ENCODE results near the gene FCN1. TPM values are rescaled to one million over a fixed set of nuclear protein-coding genes. Genes with fewer than 3 reads are reported as not detected.

FCN1 gene
- total and polyA plus RNA-seq, 2 of the 8 experiments (the other 6 are each of a cell fraction or from before 2014, with no cell fraction given) = not detected

GRCh38 chr9:134947265-134947955, 29.7 kb upstream of the FCN1 start:
- no peak for DNase-seq (ENCODE audit: low read depth in 1 of 2, low spot score in 2 of 2)
- Histone ChIP-seq H3K56ac (replicated peaks; ENCODE audit: insufficient read length, low read depth, low read length) (no peak overlapping the region), H3K9ac (replicated peaks in 1 of 4; ENCODE audit: extremely low read depth in 1 of 4, low read depth in 3 of 4, low read length in 3 of 4) (no peak overlapping the region), H3K27me3 (replicated peaks in 1 of 4; ENCODE audit: control insufficient read depth in 3 of 4, extremely low read depth in 1 of 4, insufficient read depth in 3 of 4, low read length in 3 of 4) (no peaks in the 10 kb centered on the region; a peak in 1 of 7 replicates), H2BK20ac (ENCODE audit: low read length) (no peak overlapping the region), H2BK15ac (ENCODE audit: low read length) (no peak overlapping the region), H3K4me1 (replicated peaks in 1 of 4; ENCODE audit: control insufficient read depth in 3 of 4, insufficient read depth in 4 of 4, low read length in 3 of 4) (peaks cover 0 to 8% (median 3%) of the 10 kb centered on the region in 4 experiments; a peak in 3 of 7 replicates), H3K4me2 (ENCODE audit: insufficient read depth in 1 of 2, low read depth in 2 of 2, low read length in 2 of 2) (no peak overlapping the region), H3K9me3 (ENCODE audit: insufficient read depth in 2 of 2, low read depth in 1 of 2, low read length in 1 of 2) (no peaks in the 10 kb centered on the region; a peak in 1 of 4 replicates), H3K23ac (ENCODE audit: insufficient read length) (no peak overlapping the region), H2AFZ (ENCODE audit: low read length) (no peak overlapping the region), H2BK5ac (ENCODE audit: low read depth, low read length) (no peak overlapping the region), H3K23me2 (ENCODE audit: low read depth, low read length) (peaks cover 6% of the 10 kb centered on the region; the same call in 1 of the 2 replicates), H4K5ac (ENCODE audit: insufficient read length, low read depth, low read length) (no peak overlapping the region), H2BK120ac (replicated peaks; ENCODE audit: low read depth, low read length) (no peak overlapping the region), H3K18ac (ENCODE audit: extremely low read depth, low read length) (no peak overlapping the region), H3K4ac (replicated peaks; ENCODE audit: insufficient read length, low read depth, low read length) (no peak overlapping the region), H3K27ac (ENCODE audit: low read depth, low read length) (no peak overlapping the region), H4K20me1 (replicated peaks in 1 of 2; ENCODE audit: control insufficient read depth in 1 of 2, insufficient read depth in 2 of 2, low read length in 2 of 2) (peaks cover 0 to 4% of the 10 kb centered on the region in 2 experiments), H2AK5ac (ENCODE audit: low read depth, low read length) (no peak overlapping the region), H3K79me2 (ENCODE audit: control insufficient read depth in 1 of 2, insufficient read depth in 2 of 2, low read length in 2 of 2) (no peaks in the 10 kb centered on the region), H3K36me3 (ENCODE audit: control insufficient read depth in 2 of 4, insufficient read depth in 4 of 4, low read length in 3 of 4) (no peaks in the 10 kb centered on the region), H4K91ac (replicated peaks; ENCODE audit: insufficient read length, low read length) (no peak overlapping the region), H4K8ac (ENCODE audit: extremely low read depth, insufficient read depth, low read length) (peak overlapping the region; percentile 15; the same call in 1 of the 2 replicates), H3K4me3 (ENCODE audit: extremely low read depth in 1 of 4, insufficient read depth in 2 of 4, low read depth in 3 of 4, low read length in 4 of 4) (no peak overlapping the region), H3K14ac (ENCODE audit: insufficient read length) (no peak overlapping the region), H3K79me1 (ENCODE audit: low read depth, low read length) (no peaks in the 10 kb centered on the region), H2BK12ac (ENCODE audit: low read depth, low read length) (no peak overlapping the region)
- TF ChIP-seq MAX (IDR thresholded peaks at IDR 0.05) = no peak
- TF ChIP-seq JUN (IDR thresholded peaks at IDR 0.05; ENCODE audit: low read depth, low read length) = no peak
- TF ChIP-seq SRF (IDR thresholded peaks at IDR 0.05; ENCODE audit: low read depth, low read length) = no peak
- no peak for TF ChIP-seq RNF2 (IDR thresholded peaks at IDR 0.05; ENCODE audit: borderline replicate concordance, low read depth, low read length, missing control alignments, poor library complexity, severe bottlenecking)
- TF ChIP-seq CBX8 (IDR thresholded peaks at IDR 0.05; ENCODE audit: borderline replicate concordance, low read depth, low read length) = no peak
- TF ChIP-seq POU5F1 (IDR thresholded peaks at IDR 0.05; ENCODE audit: low read depth, low read length) = no peak
- TF ChIP-seq FOSL1 (IDR thresholded peaks at IDR 0.05; ENCODE audit: insufficient read depth, low read depth, low read length) = no peak
- WGBS, 2 experiments (ENCODE audit: extremely low coverage in 1 of 2, insufficient coverage in 1 of 2, insufficient read length in 1 of 2, insufficient replicate concordance in 2 of 2, low coverage in 1 of 2, low lambda C conversion rate in 2 of 2, missing lambda C conversion rate in 1 of 2) = 90% methylated on average over 19 of the region's 26 CpGs; no CpG with 5 or more reads in 1 of the 2 experiments
- ChIA-PET POLR2A (ENCODE audit: partially characterized antibody) (no interaction called here), CTCF (ENCODE audit: partially characterized antibody) (interaction anchor here (0.7 kb wide), 1 partner anchor 208 kb away, joined by 3 read pairs; no protein-coding TSS in a partner anchor)
- FAIRE-seq = no peak

Measured in H1 (cell line).